Nephron progenitor cell (in vitro differentiated cells): ENCODE measurements around the gene PCSK5.
"Not testable (repeated sequence)": the region's sequence is repeated elsewhere in the genome, so short reads cannot be mapped to it uniquely, and the experiment has no call there.

ENCODE experiments used
- DNase-seq: peaks from one replicate; pipeline ENCODE4 v3.0.0; 2021
- H3K27ac Mint-ChIP-seq: 2 replicates; pipeline ENCODE4 v1.8.0; 2021; ENCODE audit warnings: mild to moderate bottlenecking, moderate library complexity, mixed read lengths
- H3K27me3 Mint-ChIP-seq: 2 replicates; pipeline ENCODE4 v1.8.0; 2021; ENCODE audit warnings: mild to moderate bottlenecking, low read depth, mixed read lengths; ENCODE audit not compliant: poor library complexity
- H3K36me3 Mint-ChIP-seq: 2 replicates; pipeline ENCODE4 v1.8.0; 2021; ENCODE audit warnings: low read depth, mixed read lengths
- H3K4me1 Mint-ChIP-seq: 2 replicates; pipeline ENCODE4 v1.8.0; 2021; ENCODE audit warnings: mixed read lengths
- H3K4me3 Mint-ChIP-seq: 2 replicates; pipeline ENCODE4 v1.8.0; 2021; ENCODE audit warnings: mild to moderate bottlenecking, moderate library complexity, mixed read lengths
- H3K9me3 Mint-ChIP-seq: 2 replicates; pipeline ENCODE4 v1.8.0; 2021; ENCODE audit warnings: mild to moderate bottlenecking, moderate library complexity, mixed read lengths
- CTCF ChIP-seq: fragments of 200-600 bp; sonication (generic); IDR thresholded peaks from 2 replicates; pipeline ENCODE4 v1.5.0; 2021; ENCODE audit warnings: antibody characterized with exemption

Gene PCSK5

GRCh38 chr9:75891771-75892215 lies 1.3 kb downstream of the PCSK5 start:
- Mint-ChIP-seq H3K9me3 (no peaks in the 10 kb centered on the region), H3K27ac (peak overlapping the region; percentile 75)

GRCh38 chr9:75892216-75892911 lies 1.9 kb downstream of the PCSK5 start:
- peak; percentile 74 for DNase-seq
- H3K27me3 Mint-ChIP-seq: no peaks in the 10 kb centered on the region
- H3K27ac Mint-ChIP-seq: peak overlapping the region; percentile 83
- TF ChIP-seq CTCF: no peak
- no peaks in the 10 kb centered on the region for H3K9me3 Mint-ChIP-seq
- peak overlapping the region; percentile 92 for H3K4me3 Mint-ChIP-seq
- H3K36me3 Mint-ChIP-seq: peaks cover 5% of the 10 kb centered on the region
- peaks cover 70% of the 10 kb centered on the region for H3K4me1 Mint-ChIP-seq

More at GRCh38 chr9:75891771-75892215, 1.3 kb downstream of the PCSK5 start:
- H3K27me3 Mint-ChIP-seq: no peaks in the 10 kb centered on the region
- H3K36me3 Mint-ChIP-seq: peaks cover under 1% of the 10 kb centered on the region
- no peak for TF ChIP-seq CTCF
- DNase-seq: peak; percentile 41
- H3K4me1 Mint-ChIP-seq: peaks cover 66% of the 10 kb centered on the region
- peak overlapping the region; percentile 92 for H3K4me3 Mint-ChIP-seq

- peaks cover 6% of the 10 kb centered on the region for H3K36me3 Mint-ChIP-seq
- peak overlapping the region; percentile 83 for H3K27ac Mint-ChIP-seq
- H3K9me3 Mint-ChIP-seq: no peaks in the 10 kb centered on the region
- TF ChIP-seq CTCF: no peak
- peaks cover 62% of the 10 kb centered on the region for H3K4me1 Mint-ChIP-seq
- H3K27me3 Mint-ChIP-seq: no peaks in the 10 kb centered on the region
- H3K4me3 Mint-ChIP-seq: peak overlapping the region; percentile 92
- no peak for DNase-seq
Measured at GRCh38 chr9:75893106-75893505, 2.6 kb downstream of the PCSK5 start.

- H3K4me3 Mint-ChIP-seq: peak overlapping the region; percentile 92
- no peak for DNase-seq
- H3K36me3 Mint-ChIP-seq: peaks cover 18% of the 10 kb centered on the region
- H3K27ac Mint-ChIP-seq: peak overlapping the region; percentile 71
- no peak for TF ChIP-seq CTCF
- peaks cover 60% of the 10 kb centered on the region for H3K4me1 Mint-ChIP-seq
- H3K9me3 Mint-ChIP-seq: no peaks in the 10 kb centered on the region
- no peaks in the 10 kb centered on the region for H3K27me3 Mint-ChIP-seq
Measured at GRCh38 chr9:75894566-75894965, 4.1 kb downstream of the PCSK5 start.

- Mint-ChIP-seq H3K36me3 (peaks cover 23% of the 10 kb centered on the region), H3K27me3 (no peaks in the 10 kb centered on the region), H3K4me3 (peak overlapping the region; percentile 92), H3K27ac (peak overlapping the region; percentile 71), H3K9me3 (no peaks in the 10 kb centered on the region), H3K4me1 (peaks cover 58% of the 10 kb centered on the region)
- no peak for DNase-seq
- TF ChIP-seq CTCF: no peak
Measured at GRCh38 chr9:75895112-75895511, 4.6 kb downstream of the PCSK5 start.

- Mint-ChIP-seq H3K36me3 (peaks cover 34% of the 10 kb centered on the region), H3K27ac (peak overlapping the region; percentile 57), H3K27me3 (peaks cover 2% of the 10 kb centered on the region), H3K9me3 (peaks cover 5% of the 10 kb centered on the region), H3K4me3 (peak overlapping the region; percentile 69), H3K4me1 (peaks cover 58% of the 10 kb centered on the region)
- no peak for TF ChIP-seq CTCF
- no peak for DNase-seq
Measured at GRCh38 chr9:75896193-75896592, 5.7 kb downstream of the PCSK5 start.

- Mint-ChIP-seq H3K36me3 (peaks cover 73% of the 10 kb centered on the region), H3K4me1 (peaks cover 25% of the 10 kb centered on the region), H3K27ac (peak overlapping the region; percentile 73)
- H3K9me3 Mint-ChIP-seq, H3K27me3 Mint-ChIP-seq, H3K4me3 Mint-ChIP-seq, DNase-seq: not testable (repeated sequence)
Measured at GRCh38 chr9:75900893-75901524, 10.5 kb downstream of the PCSK5 start.
